GM12875 (cell line): ENCODE data around the gene LRRC47.

Experiments used
- H3K4me3 ChIP-seq: one replicate; pipeline ENCODE4 v1.5.1; 2011; ENCODE audit warnings: low read depth, low read length, control low read depth
- CTCF ChIP-seq: IDR thresholded peaks from 2 replicates; pipeline ENCODE4 v1.5.1; 2011; ENCODE audit warnings: low read depth, mild to moderate bottlenecking, control low read depth, inconsistent platforms, low read length, moderate library complexity, borderline replicate concordance; ENCODE audit not compliant: insufficient read depth

Gene LRRC47

GRCh38 chr1:3821908-3822307 lies 25.6 kb upstream of the LRRC47 start:
- TF ChIP-seq CTCF = no peak
- no peak overlapping the region for H3K4me3 ChIP-seq

- no peak for TF ChIP-seq CTCF
- H3K4me3 ChIP-seq = no peak overlapping the region
These were observed 25.1 kb upstream of the LRRC47 start for GRCh38 chr1:3821447-3821846.

- TF ChIP-seq CTCF = no peak
- no peak overlapping the region for H3K4me3 ChIP-seq
These were observed 24.7 kb upstream of the LRRC47 start for GRCh38 chr1:3821004-3821403.

DNA sequence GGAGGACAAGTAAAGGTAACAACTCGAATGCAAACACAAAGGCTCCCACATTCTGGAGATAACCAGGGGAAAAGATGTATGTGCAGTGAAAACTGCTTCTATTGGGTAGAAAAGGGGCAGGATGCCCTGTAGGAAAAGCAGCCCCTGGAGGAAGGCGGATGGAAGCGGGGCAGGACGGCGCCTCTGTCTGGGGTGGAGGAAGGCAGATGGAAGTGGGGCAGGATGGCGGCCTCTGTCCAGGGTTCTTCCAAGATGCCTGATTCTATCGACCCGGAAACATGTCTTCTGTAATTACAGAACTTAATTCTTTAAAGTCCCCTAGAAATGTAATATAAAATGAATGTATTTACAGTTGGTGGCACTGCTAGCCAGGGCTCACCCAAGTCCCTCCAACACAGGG lies 24.0 kb upstream of the LRRC47 start:
- no peak for TF ChIP-seq CTCF
- no peak overlapping the region for H3K4me3 ChIP-seq

DNA sequence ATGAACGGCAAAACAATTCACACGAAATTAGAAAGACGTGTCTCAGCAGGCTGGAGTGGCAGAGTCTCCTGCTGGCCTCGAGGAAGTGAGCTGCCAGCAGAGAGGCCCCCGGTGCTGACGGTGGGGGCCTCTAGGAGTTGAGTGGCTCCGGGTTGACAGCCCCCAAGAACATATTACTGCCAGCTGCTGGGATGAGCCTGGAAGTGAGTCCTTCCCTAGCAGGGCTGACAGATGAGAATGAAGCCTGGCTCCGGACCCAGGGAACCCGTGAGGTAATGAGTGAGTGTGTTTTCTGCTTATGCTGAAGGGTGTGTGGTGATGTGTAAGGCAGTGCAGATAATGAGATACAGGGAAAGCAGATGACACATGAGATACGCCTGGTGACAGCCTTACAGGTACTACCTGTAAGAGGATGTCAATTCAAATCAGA lies 23.5 kb upstream of the LRRC47 start:
- no peak overlapping the region for H3K4me3 ChIP-seq
- no peak for TF ChIP-seq CTCF

DNA sequence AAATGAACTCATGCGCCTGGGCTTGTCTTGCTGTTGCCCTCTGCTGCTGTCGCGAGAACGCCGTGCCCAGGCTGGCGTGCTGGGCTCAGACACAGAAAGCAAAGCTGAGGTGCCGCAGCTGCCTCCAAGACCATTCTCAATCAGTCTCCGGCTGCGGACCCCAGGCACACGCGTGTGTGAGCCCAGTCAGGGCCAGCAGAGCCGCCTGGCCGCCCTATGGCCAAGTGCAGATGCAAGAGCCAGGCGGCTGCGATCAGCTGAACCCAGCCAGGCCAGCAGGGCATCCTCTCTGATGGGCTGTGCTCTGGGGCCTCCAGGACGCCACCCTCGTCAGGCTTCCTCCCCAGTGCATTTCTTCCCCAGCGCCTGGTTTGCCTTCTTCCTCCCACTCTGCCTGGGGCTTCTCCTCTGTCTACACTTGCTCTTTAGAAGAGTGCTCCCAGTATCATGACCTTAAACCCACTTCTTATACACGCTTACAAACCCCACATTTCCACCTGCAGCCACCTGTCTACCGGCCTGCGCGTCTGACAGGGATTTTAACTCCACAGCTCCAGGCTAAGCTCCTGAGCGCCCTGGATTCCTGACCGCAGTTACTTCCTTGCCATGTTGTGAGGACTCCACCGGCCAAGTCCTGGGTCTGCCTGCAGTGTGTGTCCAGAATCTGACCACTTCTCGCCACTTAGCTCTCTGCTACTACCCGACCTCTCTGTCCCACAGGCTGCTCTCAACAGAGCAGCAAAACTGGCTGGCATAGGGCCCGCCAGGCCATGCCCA lies 21.7 kb upstream of the LRRC47 start:
- no peak for TF ChIP-seq CTCF
- no peak overlapping the region for H3K4me3 ChIP-seq

- no peak overlapping the region for H3K4me3 ChIP-seq
- TF ChIP-seq CTCF = no peak
These were observed 20.9 kb upstream of the LRRC47 start for GRCh38 chr1:3817138-3817740.
